ENCODE data around the gene PFDN4. TPM values are rescaled to one million over a fixed set of nuclear protein-coding genes. Genes with fewer than 3 reads are reported as not detected.

PFDN4 gene
- polyA plus RNA-seq, 3 donors from 2014 or later: 33.2 to 93.9 (median 43.6) TPM

DNA sequence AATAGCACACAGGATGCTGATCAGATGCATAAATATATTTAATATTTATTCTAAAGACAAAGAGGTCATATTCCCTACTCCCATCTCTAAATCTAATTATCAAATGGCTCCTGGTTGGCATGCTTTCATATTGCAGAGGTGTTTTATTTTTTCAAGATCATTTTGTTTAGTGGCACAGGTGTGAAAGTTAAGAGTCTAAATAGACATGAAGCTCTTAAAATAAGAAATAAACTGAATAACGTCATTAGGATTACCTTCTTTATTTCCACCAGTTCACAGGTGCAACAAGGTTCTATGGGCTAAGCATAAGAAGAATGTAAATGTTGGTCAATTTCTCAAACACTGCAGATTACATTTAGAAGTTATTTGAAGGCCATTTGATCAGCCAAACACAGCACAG is 27.0 kb upstream of the PFDN4 start:
- Mint-ChIP-seq H3K9me3 (no peaks in the 10 kb centered on the region), H3K4me3 (no peak overlapping the region), H3K27ac (no peak overlapping the region), H3K4me1 (no peaks in the 10 kb centered on the region), H3K27me3 (ENCODE audit: low read depth in 3 of 3) (peaks cover 0 to 9% (median 4%) of the 10 kb centered on the region in 3 donors), H3K36me3 (no peaks in the 10 kb centered on the region)
- DNase-seq: no peak

DNA sequence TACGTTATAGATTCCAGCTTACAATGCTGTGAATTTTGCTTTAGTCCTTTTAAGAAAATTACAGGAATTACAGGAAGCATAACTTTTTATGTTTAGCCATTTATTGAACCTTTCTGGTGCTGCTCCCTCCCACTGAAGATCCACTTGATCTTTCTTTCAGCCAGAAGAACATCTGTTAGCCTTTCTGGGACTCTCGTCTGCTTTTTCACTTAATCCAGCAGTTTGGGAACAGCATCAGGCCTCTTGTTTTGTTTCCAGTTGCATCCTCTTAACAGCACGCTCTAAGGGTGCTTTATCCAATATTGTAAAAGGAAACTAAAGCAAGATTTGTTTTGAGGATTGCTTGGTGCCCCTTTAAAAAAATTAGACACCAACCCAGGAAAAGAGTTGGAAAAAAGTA is 23.8 kb upstream of the PFDN4 start:
- Mint-ChIP-seq H3K9me3 (no peaks in the 10 kb centered on the region), H3K27ac (no peak overlapping the region), H3K36me3 (no peaks in the 10 kb centered on the region), H3K4me3 (no peak overlapping the region), H3K27me3 (ENCODE audit: low read depth in 3 of 3) (peaks cover 1 to 9% (median 4%) of the 10 kb centered on the region in 3 donors), H3K4me1 (no peaks in the 10 kb centered on the region)
- DNase-seq: no peak

DNA sequence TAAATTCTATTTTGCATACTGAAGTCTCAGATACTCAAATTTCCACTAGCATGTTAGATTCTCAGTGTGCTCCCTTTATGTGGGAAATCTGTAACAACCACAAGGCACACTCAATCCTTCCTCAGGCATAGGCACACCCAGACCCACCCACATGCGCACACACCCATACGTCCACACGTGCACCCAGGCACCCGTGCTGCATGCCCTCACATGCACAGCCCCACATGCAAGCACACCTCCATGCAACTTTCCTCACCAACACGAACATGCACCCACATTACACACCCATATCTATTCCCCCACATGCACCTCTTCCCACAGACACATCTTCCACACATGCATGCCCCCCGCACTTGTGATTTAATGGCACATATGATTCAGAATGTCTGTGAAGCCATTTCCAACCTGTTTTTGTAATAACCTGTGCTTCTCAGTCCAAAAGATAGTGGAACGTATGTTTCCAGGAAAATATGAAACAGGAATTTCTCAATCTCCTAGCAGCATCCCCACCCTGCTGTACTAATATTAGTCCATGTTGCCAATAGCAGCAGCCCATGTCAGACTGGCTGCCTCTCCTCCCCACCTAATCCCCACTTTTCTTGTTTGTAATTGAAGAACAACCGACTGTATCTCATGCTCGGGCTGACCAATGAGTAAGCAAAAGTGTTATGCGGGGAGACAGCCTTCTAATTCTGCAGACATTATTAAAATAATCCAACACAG is 22.8 kb upstream of the PFDN4 start:
- H3K4me1 Mint-ChIP-seq: no peaks in the 10 kb centered on the region
- no peak for DNase-seq
- no peaks in the 10 kb centered on the region for H3K9me3 Mint-ChIP-seq
- no peak overlapping the region for H3K27ac Mint-ChIP-seq
- no peaks in the 10 kb centered on the region for H3K36me3 Mint-ChIP-seq
- no peak overlapping the region for H3K4me3 Mint-ChIP-seq
- peaks cover 1 to 9% (median 4%) of the 10 kb centered on the region in 3 donors for H3K27me3 Mint-ChIP-seq (ENCODE audit: low read depth in 3 of 3)

DNA sequence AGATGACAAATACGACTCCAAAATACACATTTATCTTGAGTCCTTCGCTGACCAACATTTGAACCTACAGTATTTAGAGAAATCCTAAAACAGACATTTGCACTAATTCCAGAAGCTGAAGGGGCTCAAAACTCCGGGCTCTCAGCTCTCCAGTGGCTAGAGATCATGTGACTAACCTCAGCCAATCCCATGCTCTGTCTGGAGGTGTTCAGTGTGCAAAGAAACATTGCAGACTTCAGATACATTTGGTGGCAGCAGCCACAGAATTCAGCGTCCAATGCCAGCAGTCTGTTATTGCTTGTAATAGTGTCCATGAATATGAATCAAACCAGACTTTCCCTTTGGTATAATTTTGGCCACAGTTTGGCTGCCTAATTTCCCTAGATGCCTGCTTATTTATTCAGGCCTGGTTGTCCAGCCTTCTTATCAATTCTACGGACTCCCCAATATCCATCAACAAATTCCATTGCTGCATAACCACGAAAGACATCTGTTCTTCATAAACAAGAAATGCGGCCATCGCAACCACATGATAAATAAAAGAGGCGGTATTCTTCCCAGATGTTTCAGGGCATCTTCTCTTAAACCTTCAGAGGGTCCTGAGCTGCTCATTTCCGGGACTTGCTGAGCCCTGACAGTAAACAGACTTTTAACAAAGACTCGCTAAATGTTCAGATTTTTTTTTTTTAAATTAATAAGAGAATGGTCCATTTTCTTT is 19.6 kb upstream of the PFDN4 start:
- Mint-ChIP-seq H3K36me3 (no peaks in the 10 kb centered on the region), H3K4me3 (no peak overlapping the region), H3K9me3 (no peaks in the 10 kb centered on the region), H3K4me1 (no peaks in the 10 kb centered on the region), H3K27me3 (ENCODE audit: low read depth in 3 of 3) (peaks cover 0 to 6% (median 6%) of the 10 kb centered on the region in 3 donors), H3K27ac (no peak overlapping the region)
- DNase-seq: no peak

DNA sequence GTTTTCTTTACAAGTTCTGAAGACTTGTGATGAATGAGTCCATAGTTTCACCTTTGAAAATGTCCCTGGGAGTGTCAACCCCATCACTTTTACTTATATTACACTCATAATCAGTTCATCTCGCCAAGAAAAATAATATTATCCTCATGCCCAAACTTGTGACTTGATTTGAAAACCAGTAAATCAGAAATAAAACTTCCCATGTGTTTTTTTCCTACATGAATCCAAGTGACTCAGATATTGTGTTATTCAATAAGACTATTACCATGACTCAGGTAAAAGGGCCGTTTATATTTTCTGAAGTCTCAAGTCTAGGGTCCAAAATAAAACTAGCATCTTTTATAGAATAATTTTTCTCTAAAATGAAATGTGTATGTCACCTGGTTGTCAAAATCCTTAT is 18.3 kb upstream of the PFDN4 start:
- no peak overlapping the region for H3K4me3 Mint-ChIP-seq
- H3K27ac Mint-ChIP-seq: no peak overlapping the region
- peaks cover 0 to 6% (median 3%) of the 10 kb centered on the region in 3 donors for H3K27me3 Mint-ChIP-seq (ENCODE audit: low read depth in 3 of 3)
- H3K36me3 Mint-ChIP-seq: no peaks in the 10 kb centered on the region
- no peaks in the 10 kb centered on the region for H3K9me3 Mint-ChIP-seq
- DNase-seq: no peak
- H3K4me1 Mint-ChIP-seq: no peaks in the 10 kb centered on the region

DNA sequence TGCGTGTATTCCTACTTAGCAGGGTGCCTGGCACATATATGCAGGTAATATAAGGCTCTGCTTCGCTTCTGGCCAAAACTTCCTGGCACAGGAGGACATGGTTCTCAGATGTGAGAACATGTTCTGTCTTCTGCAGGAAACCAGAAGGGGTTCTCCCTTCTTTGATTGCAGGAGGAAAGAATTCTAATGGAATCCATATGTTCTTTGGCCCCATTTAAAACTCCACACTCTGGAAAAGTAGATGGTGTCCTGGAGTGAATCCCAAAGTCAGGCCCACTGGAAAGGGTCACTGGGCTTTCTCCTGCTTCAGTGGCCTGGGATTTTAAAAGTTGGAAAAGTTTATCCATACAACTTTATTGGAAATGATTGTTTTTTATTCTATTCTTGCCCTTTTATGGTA is 17.7 kb upstream of the PFDN4 start:
- DNase-seq: no peak
- peaks cover 0 to 8% (median 0%) of the 10 kb centered on the region in 3 donors for H3K27me3 Mint-ChIP-seq (ENCODE audit: low read depth in 3 of 3)
- H3K36me3 Mint-ChIP-seq: no peaks in the 10 kb centered on the region
- H3K9me3 Mint-ChIP-seq: no peaks in the 10 kb centered on the region
- no peak overlapping the region for H3K4me3 Mint-ChIP-seq
- no peaks in the 10 kb centered on the region for H3K4me1 Mint-ChIP-seq
- no peak overlapping the region for H3K27ac Mint-ChIP-seq

DNA sequence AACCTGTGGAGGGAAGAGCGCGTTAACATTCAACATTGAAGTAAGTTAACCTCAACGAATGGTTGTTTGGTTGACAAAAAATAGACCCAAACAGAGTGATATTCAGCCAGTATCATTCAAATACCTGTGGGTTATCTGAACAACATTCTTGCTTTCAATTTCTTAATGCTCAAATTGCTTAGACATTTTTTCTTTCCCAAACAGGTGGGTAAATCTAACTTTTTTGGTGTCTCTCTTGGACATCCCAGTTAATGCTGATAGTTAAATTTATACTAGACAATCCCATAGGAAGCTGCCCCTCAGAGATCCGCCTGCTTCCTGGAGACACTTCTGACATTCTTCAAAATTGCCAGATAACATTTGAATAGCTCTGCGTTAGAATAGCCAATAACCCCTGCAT is 14.1 kb upstream of the PFDN4 start:
- Mint-ChIP-seq H3K36me3 (no peaks in the 10 kb centered on the region), H3K4me3 (no peak overlapping the region), H3K4me1 (no peaks in the 10 kb centered on the region)

DNA sequence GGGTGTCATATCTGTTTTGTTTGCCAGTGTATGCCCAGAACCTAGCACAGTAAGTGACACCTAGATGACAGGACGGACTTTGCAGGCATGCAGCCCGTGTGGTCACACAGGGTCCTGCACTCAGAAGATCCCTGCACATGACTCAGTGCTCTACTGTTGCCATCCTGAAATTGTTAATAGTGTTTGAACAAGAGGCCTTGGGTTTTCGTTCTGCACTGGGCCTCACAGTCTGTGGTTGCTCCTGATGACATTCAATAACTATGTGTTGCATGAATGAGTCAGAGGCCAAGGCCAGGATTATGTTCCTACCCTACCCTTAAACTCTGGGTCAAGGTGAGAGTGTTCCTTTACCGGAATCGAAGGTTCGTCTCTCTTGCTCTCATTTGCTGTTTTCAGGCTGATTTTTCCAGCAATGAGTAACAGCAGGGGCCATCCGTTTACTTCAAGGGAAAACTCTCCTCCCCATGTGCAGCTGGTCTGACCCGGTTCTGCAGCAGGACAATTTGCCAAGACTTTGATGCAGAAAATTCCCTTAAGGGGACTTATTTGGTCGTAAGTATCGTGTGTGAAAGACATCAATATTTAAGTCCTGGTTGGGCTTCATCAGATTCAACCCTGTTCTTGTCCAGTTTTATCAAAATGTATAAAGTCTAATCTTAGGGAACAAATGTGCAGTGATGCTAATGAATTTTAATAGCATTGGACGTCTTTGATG is 13.0 kb upstream of the PFDN4 start:
- no peak for DNase-seq
- no peaks in the 10 kb centered on the region for H3K9me3 Mint-ChIP-seq
- H3K4me3 Mint-ChIP-seq: no peak overlapping the region
- H3K27ac Mint-ChIP-seq: no peak overlapping the region
- no peaks in the 10 kb centered on the region for H3K36me3 Mint-ChIP-seq
- peaks cover 0 to 8% (median 5%) of the 10 kb centered on the region in 3 donors for H3K27me3 Mint-ChIP-seq (ENCODE audit: low read depth in 3 of 3)
- H3K4me1 Mint-ChIP-seq: no peaks in the 10 kb centered on the region

More for the DNA sequence above, 14.1 kb upstream of the PFDN4 start:
- Mint-ChIP-seq H3K27me3 (ENCODE audit: low read depth in 3 of 3) (peaks cover 0 to 8% (median 5%) of the 10 kb centered on the region in 3 donors), H3K9me3 (no peaks in the 10 kb centered on the region), H3K27ac (no peak overlapping the region)
- DNase-seq: no peak

DNA sequence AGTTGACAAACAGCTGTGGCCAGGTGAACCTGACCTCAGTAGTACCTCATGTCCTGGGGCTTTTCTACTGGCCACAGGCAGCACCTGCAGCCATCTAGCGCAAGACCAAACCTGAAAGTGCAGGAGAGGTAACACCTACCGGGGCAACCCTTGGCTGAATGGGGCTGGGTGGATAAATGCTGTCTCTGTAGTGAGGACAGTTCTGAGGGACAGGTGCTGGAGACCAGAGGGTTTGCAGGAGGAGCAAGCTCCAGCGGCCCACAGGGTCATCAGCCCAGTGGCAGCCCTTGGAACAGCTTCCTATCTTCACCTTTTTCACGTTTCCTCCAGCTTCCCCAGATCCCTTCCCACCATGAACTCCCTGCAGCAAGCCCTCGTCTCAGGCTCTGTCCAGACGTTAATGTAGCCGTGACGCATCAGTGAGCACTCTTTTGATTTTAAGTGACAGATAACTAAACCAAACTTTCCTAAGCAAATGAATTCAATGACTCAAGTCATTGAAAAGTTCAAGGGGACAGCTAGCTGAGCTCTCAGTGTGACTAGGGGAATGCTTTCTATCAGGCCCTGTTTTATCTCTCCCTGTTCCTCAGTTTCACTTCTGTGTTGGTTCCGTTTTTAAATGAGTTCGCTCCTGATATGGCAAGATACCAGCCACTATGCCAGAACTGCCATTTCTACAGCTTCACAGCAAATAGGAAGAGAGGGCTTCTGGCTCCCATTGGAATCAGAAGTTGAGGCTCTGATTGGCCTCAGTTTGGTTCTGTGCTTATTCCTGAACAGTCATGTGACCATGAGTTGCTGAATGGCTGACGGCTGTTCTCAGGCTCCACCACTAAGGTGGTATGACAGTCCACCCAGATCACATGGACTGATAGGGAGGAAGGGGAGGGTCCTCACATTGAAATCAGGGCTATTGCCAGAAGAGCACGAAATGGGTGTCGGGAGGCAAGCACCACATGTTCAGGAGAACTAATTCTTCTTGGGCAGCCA is 12.1 kb upstream of the PFDN4 start:
- H3K27ac Mint-ChIP-seq: no peak overlapping the region

DNA sequence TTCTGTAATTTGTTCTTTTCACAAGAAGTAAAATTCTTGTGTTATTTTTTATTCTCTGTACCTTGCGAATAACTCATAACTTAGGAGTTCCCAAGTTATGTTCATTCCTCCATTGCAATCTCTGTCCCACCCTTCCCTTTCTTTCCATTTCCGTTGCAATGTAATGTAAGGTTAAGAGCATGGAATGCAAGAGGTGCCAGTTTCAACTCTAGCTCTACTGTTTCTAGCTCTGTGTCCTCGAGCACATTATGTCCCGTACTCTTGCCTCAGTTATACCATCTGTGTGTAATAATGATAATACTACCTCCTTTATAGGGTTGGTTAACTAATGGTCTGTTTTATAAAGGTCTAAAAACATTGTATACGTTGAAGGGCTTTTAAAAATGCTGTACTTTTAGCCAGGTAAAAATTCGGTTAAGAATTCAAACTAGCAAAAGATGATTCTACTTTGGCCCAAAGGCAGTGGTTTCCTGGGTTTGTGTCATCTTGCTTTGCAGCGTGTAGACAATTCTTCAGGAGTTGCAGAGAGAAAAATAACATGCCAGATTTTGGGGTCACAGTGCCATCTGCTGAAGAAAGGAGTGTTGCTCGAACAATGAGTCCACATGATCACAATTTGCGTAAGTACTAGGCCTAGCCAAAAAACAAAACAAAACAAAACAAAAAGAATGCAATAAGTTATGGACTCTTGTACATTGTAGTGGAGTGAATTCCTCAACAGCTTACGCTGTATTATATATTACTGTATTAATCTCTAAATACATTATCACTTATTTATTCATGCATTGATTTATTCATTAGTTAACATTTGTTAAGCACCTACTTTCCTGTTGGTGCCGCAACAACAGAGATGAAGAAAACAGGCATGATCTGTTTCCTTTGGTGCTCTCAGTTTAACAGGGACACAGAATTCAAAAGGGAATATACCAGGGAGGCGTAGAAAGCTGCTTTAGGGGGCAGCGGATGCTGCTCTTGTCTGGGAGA is 10.0 kb upstream of the PFDN4 start:
- H3K9me3 Mint-ChIP-seq: no peaks in the 10 kb centered on the region
- peaks cover 2 to 5% (median 4%) of the 10 kb centered on the region in 3 donors for H3K27me3 Mint-ChIP-seq (ENCODE audit: low read depth in 3 of 3)
- no peaks in the 10 kb centered on the region for H3K4me1 Mint-ChIP-seq
- H3K27ac Mint-ChIP-seq: no peak overlapping the region
- H3K4me3 Mint-ChIP-seq: no peak overlapping the region
- no peak for DNase-seq
- no peaks in the 10 kb centered on the region for H3K36me3 Mint-ChIP-seq

More for the DNA sequence above, 12.1 kb upstream of the PFDN4 start:
- Mint-ChIP-seq H3K9me3 (no peaks in the 10 kb centered on the region), H3K4me1 (no peaks in the 10 kb centered on the region), H3K36me3 (no peaks in the 10 kb centered on the region), H3K4me3 (no peak overlapping the region), H3K27me3 (ENCODE audit: low read depth in 3 of 3) (peaks cover 0 to 8% (median 5%) of the 10 kb centered on the region in 3 donors)
- no peak for DNase-seq

DNA sequence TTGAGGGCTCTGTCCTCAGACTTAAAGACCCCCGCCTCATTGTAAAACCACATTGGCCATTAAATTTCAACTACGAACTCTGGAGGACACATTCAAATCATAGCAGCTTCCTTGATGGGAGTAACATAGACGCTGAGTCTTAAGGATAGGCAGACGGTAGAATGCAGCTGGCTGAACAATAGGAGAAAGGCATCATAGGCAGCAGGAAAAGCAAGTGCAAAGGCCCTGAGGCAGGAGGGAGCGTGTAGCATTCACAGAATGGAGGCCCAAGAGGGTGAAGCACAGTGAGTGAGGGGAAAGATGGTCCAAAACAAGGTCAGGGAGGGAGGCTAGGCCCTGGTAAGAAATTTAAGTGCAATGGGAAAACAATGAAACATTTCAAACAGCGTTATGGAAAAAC is 8.6 kb upstream of the PFDN4 start:
- H3K27ac Mint-ChIP-seq: no peak overlapping the region
- H3K27me3 Mint-ChIP-seq (ENCODE audit: low read depth in 3 of 3): peaks cover 2 to 5% (median 4%) of the 10 kb centered on the region in 3 donors
- no peak overlapping the region for H3K4me3 Mint-ChIP-seq
- no peaks in the 10 kb centered on the region for H3K4me1 Mint-ChIP-seq
- H3K36me3 Mint-ChIP-seq: no peaks in the 10 kb centered on the region
- no peaks in the 10 kb centered on the region for H3K9me3 Mint-ChIP-seq
- no peak for DNase-seq

DNA sequence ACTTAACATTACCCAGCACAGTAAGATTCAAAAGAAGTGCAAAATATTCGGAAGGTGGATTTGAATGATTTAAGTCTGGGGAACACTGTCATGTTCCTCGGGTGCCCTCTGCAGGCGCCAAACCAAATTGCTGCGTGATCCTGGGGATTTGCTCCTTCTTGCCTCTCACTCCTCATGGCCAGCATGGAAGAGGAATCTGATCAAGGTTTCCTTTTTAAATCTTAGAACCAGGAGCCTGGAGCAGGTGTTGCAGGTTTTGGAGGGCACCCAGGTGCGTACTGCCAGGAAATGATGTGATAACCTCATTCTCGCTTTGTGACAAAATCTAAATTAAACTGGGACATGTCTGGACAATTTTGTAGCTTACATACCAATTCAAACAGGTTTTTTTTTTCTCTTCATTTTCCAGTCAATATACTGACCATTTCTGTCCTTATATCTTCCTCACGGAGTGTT is 8.1 kb upstream of the PFDN4 start:
- peak; percentile 50 to 62 (median 50) for DNase-seq
- no peaks in the 10 kb centered on the region for H3K4me1 Mint-ChIP-seq
- no peaks in the 10 kb centered on the region for H3K36me3 Mint-ChIP-seq
- H3K4me3 Mint-ChIP-seq: no peak overlapping the region
- no peaks in the 10 kb centered on the region for H3K9me3 Mint-ChIP-seq
- H3K27me3 Mint-ChIP-seq (ENCODE audit: low read depth in 3 of 3): peaks cover 2 to 5% (median 4%) of the 10 kb centered on the region in 3 donors
- no peak overlapping the region for H3K27ac Mint-ChIP-seq
